HG03097 (cell line): Measurements from ENCODE around the gene SNX9.

Experiments
- ATAC-seq: cut with Tn5 transposase; IDR thresholded peaks from one replicate; pipeline ENCODE4 v1.9.1; 2021; ENCODE audit not compliant: unreplicated experiment, low FRiP score

SNX9 gene

GRCh38 chr6:157800420-157801237 lies 22.4 kb upstream of the SNX9 start:
- ATAC-seq: peak; percentile 92

GRCh38 chr6:157804448-157805327 lies 18.4 kb upstream of the SNX9 start:
- ATAC-seq: no peak

DNA sequence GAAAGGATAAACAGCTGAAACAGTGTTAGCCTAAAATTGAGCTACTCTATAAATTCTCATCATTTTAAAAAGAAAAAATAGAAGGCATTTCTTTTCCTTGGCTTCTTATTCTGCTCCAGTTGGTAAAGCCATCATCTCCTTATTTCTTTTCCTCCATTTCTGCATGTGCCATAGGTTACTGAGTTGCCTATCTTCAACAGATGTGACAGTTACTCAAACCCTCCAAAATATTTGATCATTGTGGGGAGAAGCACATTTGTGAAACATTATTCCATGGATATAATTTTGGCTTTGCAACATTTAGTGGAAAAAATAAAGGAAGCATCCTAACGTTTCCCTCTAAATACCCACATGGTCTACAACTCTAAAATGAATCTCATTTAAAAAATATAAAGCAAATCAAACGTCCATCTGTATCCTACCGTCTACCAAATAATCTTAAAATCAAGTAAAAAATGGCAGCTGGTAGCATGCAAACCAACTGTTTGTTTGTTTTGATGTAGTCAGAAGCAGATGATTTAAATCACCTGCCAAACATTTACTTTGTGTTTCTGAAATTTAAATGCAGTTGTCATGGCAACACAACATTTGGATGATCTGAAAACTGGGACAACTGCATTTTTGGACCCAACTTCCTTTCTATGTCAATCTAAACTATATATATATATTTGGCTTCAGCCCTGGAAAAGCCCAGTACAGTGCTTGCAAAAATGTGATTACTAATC lies 16.8 kb upstream of the SNX9 start:
- ATAC-seq: no peak

- no peak for ATAC-seq
Measured at GRCh38 chr6:157806856-157807215, 16.2 kb upstream of the SNX9 start.

- no peak for ATAC-seq
Measured at GRCh38 chr6:157808405-157808950, 14.6 kb upstream of the SNX9 start.

- ATAC-seq: no peak
Measured at GRCh38 chr6:157809613-157810012, 13.4 kb upstream of the SNX9 start.

DNA sequence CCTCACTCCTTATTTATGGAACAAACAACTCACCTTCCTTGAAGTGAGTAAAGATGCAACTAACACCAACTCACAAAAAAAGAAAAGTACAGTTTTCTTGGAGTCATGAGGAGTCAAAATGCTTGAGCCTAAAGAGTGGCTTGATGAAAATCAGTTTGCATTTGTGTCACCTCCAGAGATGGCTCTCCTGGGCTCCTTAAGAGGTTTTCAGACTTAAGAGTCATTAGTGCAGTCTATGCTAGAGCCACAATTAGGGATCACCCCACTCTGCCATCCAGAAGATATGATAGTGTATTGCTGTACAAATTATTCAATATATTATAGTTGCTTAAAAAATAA lies 11.9 kb upstream of the SNX9 start:
- no peak for ATAC-seq

- ATAC-seq: no peak
Measured at GRCh38 chr6:157811476-157812173, 11.4 kb upstream of the SNX9 start.

DNA sequence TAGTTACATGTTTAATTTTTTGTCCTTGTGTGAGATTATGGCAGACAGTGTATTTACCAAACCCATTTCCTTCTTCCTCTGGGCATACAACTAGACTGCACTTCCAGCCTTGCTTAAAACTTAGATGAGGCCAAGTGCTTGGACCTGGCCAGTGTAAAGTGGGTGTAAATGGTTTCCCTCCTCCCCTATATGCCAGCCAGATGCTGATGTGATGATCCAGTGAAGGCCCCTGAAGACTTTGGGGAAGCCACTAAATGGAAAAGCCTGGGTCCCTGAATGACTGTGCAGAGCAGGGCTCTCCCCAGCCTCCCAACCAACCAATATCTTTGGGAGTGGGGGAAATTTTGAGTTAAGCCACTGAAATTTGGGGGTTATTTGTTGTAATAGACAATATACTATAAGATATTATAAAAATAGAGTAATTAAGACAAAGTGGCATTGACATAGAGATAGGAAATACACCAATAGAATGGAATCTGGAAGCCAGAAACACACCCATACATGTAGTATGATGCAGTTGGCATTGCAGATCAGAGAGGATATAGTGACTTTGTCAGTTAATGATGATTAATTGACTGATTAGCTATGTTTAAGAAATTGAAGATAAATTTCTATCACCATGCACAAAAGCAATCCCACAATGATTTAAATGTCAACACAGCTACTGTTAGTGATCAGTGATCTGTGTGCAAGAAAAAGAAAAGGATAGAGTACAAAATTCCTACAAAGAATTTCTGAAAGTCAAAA lies 10.4 kb upstream of the SNX9 start:
- ATAC-seq: no peak

DNA sequence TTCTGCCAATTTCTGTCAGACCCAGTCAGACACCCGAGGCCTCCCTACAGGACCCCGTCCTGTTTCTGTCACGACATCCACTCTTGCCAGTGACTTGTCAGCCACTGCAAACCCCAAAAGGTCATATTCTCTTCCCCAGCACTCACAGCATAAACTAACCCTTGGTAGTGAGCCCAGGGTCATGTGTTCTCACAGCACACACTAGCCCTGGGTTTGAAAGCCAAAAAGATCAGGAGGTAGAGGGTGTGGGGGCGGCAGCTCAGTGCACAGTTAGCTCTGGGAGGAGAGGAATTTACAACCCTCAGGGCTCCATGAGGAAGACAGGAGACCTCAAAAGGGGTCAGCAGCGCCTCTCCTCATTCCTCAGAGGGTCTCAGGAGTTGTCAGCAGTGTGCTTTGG lies 9.9 kb upstream of the SNX9 start:
- ATAC-seq: no peak

- ATAC-seq: no peak
Measured at GRCh38 chr6:157813750-157814455, 9.1 kb upstream of the SNX9 start.

GRCh38 chr6:157814883-157815282 lies 8.2 kb upstream of the SNX9 start:
- ATAC-seq: no peak

DNA sequence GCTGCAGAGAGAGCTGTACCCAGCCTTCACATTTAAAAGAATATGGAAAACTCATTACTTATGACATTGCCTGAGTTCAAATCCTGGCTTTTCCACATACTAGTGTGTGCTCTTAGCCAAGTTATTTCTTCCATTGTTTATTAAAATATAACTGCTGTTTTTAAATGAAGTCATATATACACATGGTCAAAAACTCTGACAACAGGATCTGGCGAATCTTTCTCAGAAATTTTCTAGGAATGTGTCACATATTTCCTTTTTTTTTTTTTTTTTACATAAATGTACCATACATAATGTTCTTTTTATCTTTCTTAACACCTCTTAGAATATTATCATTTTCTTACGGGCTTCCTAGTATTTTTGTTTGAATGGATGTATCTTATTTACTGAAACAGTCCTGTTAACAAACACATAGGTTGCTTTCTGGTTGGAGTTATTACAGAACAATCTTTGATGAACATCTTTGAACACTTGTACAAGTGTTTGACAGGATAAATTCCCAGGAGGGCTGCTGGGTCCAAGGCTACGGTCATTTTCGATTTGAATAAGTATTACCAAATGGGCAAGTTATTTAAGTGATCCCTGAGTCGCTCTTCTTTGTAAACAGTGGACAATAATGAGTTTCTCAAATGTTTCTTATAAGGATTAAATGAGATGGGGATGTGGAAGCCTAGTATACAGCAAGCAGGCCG lies 1.6 kb upstream of the SNX9 start:
- no peak for ATAC-seq

GRCh38 chr6:157822245-157823000 lies 623 bp upstream of the SNX9 start:
- ATAC-seq: peak; percentile 21

GRCh38 chr6:157823528-157824370 lies 703 bp downstream of the SNX9 start:
- peak; percentile 39 for ATAC-seq

- ATAC-seq: no peak
Measured at GRCh38 chr6:157825243-157825904, 2.3 kb downstream of the SNX9 start.
